CD8-positive, alpha-beta memory T cell (primary cell): ENCODE data around the gene DBH. TPM values are rescaled to one million over a fixed set of nuclear protein-coding genes. Genes with fewer than 3 reads are reported as not detected.

Experiments used
- CTCF ChIA-PET: fragments of 350-600 bp; sonication (Branson Sonifier 250); formaldehyde crosslinking; loops from one replicate; lab custom pipeline; 2021; ENCODE audit warnings: antibody characterized with exemption; lab: Charles Lee
- POLR2A ChIA-PET: fragments of 350-600 bp; sonication (Branson Sonifier 250); formaldehyde crosslinking; loops from one replicate; lab custom pipeline; 2021; ENCODE audit warnings: antibody characterized with exemption; lab: Charles Lee
- DNase-seq, 5 donors: peaks; one replicate each; pipeline versions ENCODE4 v3.0.0 to v3.0.0-alpha.2; 2020 to 2022; ENCODE audit warnings: mixed read lengths in 1 of 5
- H3K27ac ChIP-seq: one replicate; pipeline ENCODE4 v1.7.0; 2013; ENCODE audit warnings: low read depth, mild to moderate bottlenecking, low read length, moderate library complexity
- H3K27me3 ChIP-seq: 2 replicates; pipeline ENCODE4 v1.7.0; 2013; ENCODE audit warnings: low read length, mild to moderate bottlenecking; ENCODE audit not compliant: insufficient read depth, poor library complexity, severe bottlenecking
- H3K36me3 ChIP-seq: 2 replicates; pipeline ENCODE4 v1.7.0; 2013; ENCODE audit warnings: mild to moderate bottlenecking, low read length, moderate library complexity; ENCODE audit not compliant: insufficient read depth
- H3K4me1 ChIP-seq: 2 replicates; pipeline ENCODE4 v1.7.0; 2013; ENCODE audit warnings: mild to moderate bottlenecking, low read length, moderate library complexity; ENCODE audit not compliant: insufficient read depth
- H3K4me3 ChIP-seq: 2 replicates; pipeline ENCODE4 v1.7.0; 2013; ENCODE audit warnings: mild to moderate bottlenecking, low read length
- H3K9me3 ChIP-seq: 2 replicates; pipeline ENCODE4 v1.7.0; 2013; ENCODE audit warnings: mild to moderate bottlenecking, low read length
- H3K27ac Mint-ChIP-seq, 8 donors: one replicate each; pipeline ENCODE4 v1.8.0; 2020 to 2021; ENCODE audit warnings: mixed read lengths in 8 of 8, mild to moderate bottlenecking in 6 of 8, inconsistent platforms in 3 of 8, moderate library complexity in 3 of 8
- H3K27me3 Mint-ChIP-seq, 2 donors: one replicate each; pipeline ENCODE4 v1.8.0; 2020 to 2021; ENCODE audit warnings: mixed read lengths in 2 of 2, mild to moderate bottlenecking in 1 of 2, moderate library complexity in 1 of 2
- H3K36me3 Mint-ChIP-seq, 3 donors: one replicate each; pipeline ENCODE4 v1.8.0; 2020 to 2021; ENCODE audit warnings: mixed read lengths in 3 of 3, inconsistent platforms in 1 of 3, mild to moderate bottlenecking in 1 of 3
- H3K4me1 Mint-ChIP-seq, 3 donors: one replicate each; pipeline ENCODE4 v1.8.0; 2020 to 2021; ENCODE audit warnings: mixed read lengths in 3 of 3, inconsistent platforms in 1 of 3, mild to moderate bottlenecking in 1 of 3
- H3K4me3 Mint-ChIP-seq, 7 donors: one replicate each; pipeline ENCODE4 v1.8.0; 2020 to 2021; ENCODE audit warnings: mixed read lengths in 7 of 7, mild to moderate bottlenecking in 6 of 7, moderate library complexity in 4 of 7, inconsistent platforms in 2 of 7
- H3K9me3 Mint-ChIP-seq, 5 donors: one replicate each; pipeline ENCODE4 v1.8.0; 2020 to 2022; ENCODE audit warnings: mixed read lengths in 5 of 5, mild to moderate bottlenecking in 3 of 5, moderate library complexity in 2 of 5, inconsistent platforms in 1 of 5
- polyA plus RNA-seq: library from polyadenylated mRNA; unstranded; fragments of 300-500 nt; fragmentation: Illumina TruSeq; gene quantifications from one replicate; pipeline ENCODE4 v1.2.3, GENCODE V29; 2021
- total RNA-seq, 2 experiments: library from RNA; stranded (reverse); gene quantifications; one replicate each; pipeline ENCODE4 v1.2.3, GENCODE V29; 2021

Gene DBH
- total and polyA plus RNA-seq, 3 experiments from 2014 or later, result not detected

GRCh38 chr9:133702798-133703590, 66.8 kb downstream of the DBH start:
- Histone ChIP-seq H3K36me3 (no peaks in the 10 kb centered on the region), H3K9me3 (no peaks in the 10 kb centered on the region), H3K4me3 (peak overlapping the region; percentile 64), H3K4me1 (peaks cover 54% of the 10 kb centered on the region), H3K27me3 (no peaks in the 10 kb centered on the region), H3K27ac (no peak overlapping the region)
- H3K27me3 Mint-ChIP-seq, result no peaks in the 10 kb centered on the region
- H3K4me3 Mint-ChIP-seq, result peak overlapping the region; percentile 61 to 82 (median 80)
- H3K27ac Mint-ChIP-seq, result peak overlapping the region in 7 of 8 donors; percentile 70 to 92 (median 88)
- DNase-seq, result peak in 1 of 5 donors; percentile 46
- H3K9me3 Mint-ChIP-seq, result no peaks in the 10 kb centered on the region
- CTCF ChIA-PET, result interaction anchor here (3.2 to 3.5 kb wide), 2 partner anchors 11 to 18 kb away, joined by 9 to 27 read pairs; no protein-coding TSS in a partner anchor
- POLR2A ChIA-PET, result interaction anchor here (0.7 to 3.0 kb wide), 2 partner anchors 20 to 26 kb away, joined by 3 to 23 read pairs; no protein-coding TSS in a partner anchor
- H3K36me3 Mint-ChIP-seq, result peaks cover 0 to 2% (median 0%) of the 10 kb centered on the region in 3 donors
- peaks cover 25 to 45% (median 33%) of the 10 kb centered on the region in 3 donors for H3K4me1 Mint-ChIP-seq

GRCh38 chr9:133703591-133704399, 67.6 kb downstream of the DBH start:
- no peak overlapping the region for H3K4me3 ChIP-seq
- H3K27ac ChIP-seq, result no peak overlapping the region
- peak overlapping the region in 3 of 7 donors; percentile 12 to 40 (median 29) for H3K4me3 Mint-ChIP-seq

GRCh38 chr9:133704711-133705181, 68.6 kb downstream of the DBH start:
- no peaks in the 10 kb centered on the region for H3K27me3 ChIP-seq
- no peak overlapping the region for H3K4me3 ChIP-seq
- no peak overlapping the region for H3K27ac ChIP-seq
- H3K36me3 ChIP-seq, result no peaks in the 10 kb centered on the region
- ChIA-PET POLR2A (no interaction called here), CTCF (interaction anchor here (1.2 kb wide), 1 partner anchor 20 kb away, joined by 3 read pairs; no protein-coding TSS in a partner anchor)
- no peak overlapping the region for H3K4me3 Mint-ChIP-seq
- no peaks in the 10 kb centered on the region for H3K27me3 Mint-ChIP-seq
- no peak for DNase-seq
- H3K4me1 ChIP-seq, result peaks cover 56% of the 10 kb centered on the region
- H3K36me3 Mint-ChIP-seq, result no peaks in the 10 kb centered on the region
- H3K9me3 Mint-ChIP-seq, result no peaks in the 10 kb centered on the region
- peak overlapping the region in 1 of 8 donors; percentile 26 for H3K27ac Mint-ChIP-seq
- peaks cover 26 to 39% (median 27%) of the 10 kb centered on the region in 3 donors for H3K4me1 Mint-ChIP-seq
- H3K9me3 ChIP-seq, result no peaks in the 10 kb centered on the region

More at GRCh38 chr9:133703591-133704399, 67.6 kb downstream of the DBH start:
- no peaks in the 10 kb centered on the region for H3K9me3 ChIP-seq
- DNase-seq, result peak in 1 of 5 donors; percentile 43
- Mint-ChIP-seq H3K36me3 (no peaks in the 10 kb centered on the region), H3K9me3 (no peaks in the 10 kb centered on the region), H3K27ac (no peak overlapping the region), H3K27me3 (no peaks in the 10 kb centered on the region), H3K4me1 (peaks cover 22 to 37% (median 26%) of the 10 kb centered on the region in 3 donors)
- POLR2A ChIA-PET, result no interaction called here
- CTCF ChIA-PET, result interaction anchor here (3.5 kb wide), 1 partner anchor 10 kb away, joined by 9 read pairs; no protein-coding TSS in a partner anchor
- H3K27me3 ChIP-seq, result no peaks in the 10 kb centered on the region
- no peaks in the 10 kb centered on the region for H3K36me3 ChIP-seq
- peaks cover 52% of the 10 kb centered on the region for H3K4me1 ChIP-seq

- H3K36me3 Mint-ChIP-seq, result no peaks in the 10 kb centered on the region
- CTCF ChIA-PET, result interaction anchor here (1.2 kb wide), 1 partner anchor 21 kb away, joined by 3 read pairs; no protein-coding TSS in a partner anchor
These were observed 69.4 kb downstream of the DBH start for GRCh38 chr9:133705576-133705975.

GRCh38 chr9:133706307-133707050, 70.3 kb downstream of the DBH start:
- no peaks in the 10 kb centered on the region for H3K9me3 ChIP-seq
- peaks cover 13 to 29% (median 17%) of the 10 kb centered on the region in 3 donors for H3K4me1 Mint-ChIP-seq
- no peaks in the 10 kb centered on the region for H3K27me3 Mint-ChIP-seq
- CTCF ChIA-PET, result no interaction called here
- POLR2A ChIA-PET, result no interaction called here
- no peaks in the 10 kb centered on the region for H3K36me3 ChIP-seq
- no peak for DNase-seq
- peaks cover 49% of the 10 kb centered on the region for H3K4me1 ChIP-seq
- H3K27ac Mint-ChIP-seq, result peak overlapping the region in 5 of 8 donors; percentile 34 to 93 (median 74)
- no peak overlapping the region for H3K27ac ChIP-seq
- no peaks in the 10 kb centered on the region for H3K27me3 ChIP-seq
- no peak overlapping the region for H3K4me3 ChIP-seq
- H3K9me3 Mint-ChIP-seq, result no peaks in the 10 kb centered on the region
- no peaks in the 10 kb centered on the region for H3K36me3 Mint-ChIP-seq
- peak overlapping the region in 1 of 7 donors; percentile 42 for H3K4me3 Mint-ChIP-seq

More at GRCh38 chr9:133705576-133705975, 69.4 kb downstream of the DBH start:
- peaks cover 57% of the 10 kb centered on the region for H3K4me1 ChIP-seq
- no peaks in the 10 kb centered on the region for H3K27me3 ChIP-seq
- no peak overlapping the region for H3K27ac ChIP-seq
- no peak for DNase-seq
- no peak overlapping the region for H3K4me3 ChIP-seq
- no peaks in the 10 kb centered on the region for H3K36me3 ChIP-seq
- no peaks in the 10 kb centered on the region for H3K9me3 ChIP-seq
- no peaks in the 10 kb centered on the region for H3K9me3 Mint-ChIP-seq
- peak overlapping the region in 1 of 7 donors; percentile 42 for H3K4me3 Mint-ChIP-seq
- H3K27me3 Mint-ChIP-seq, result no peaks in the 10 kb centered on the region
- H3K4me1 Mint-ChIP-seq, result peaks cover 22 to 37% (median 25%) of the 10 kb centered on the region in 3 donors
- peak overlapping the region in 4 of 8 donors; percentile 12 to 95 (median 26) for H3K27ac Mint-ChIP-seq
- POLR2A ChIA-PET, result no interaction called here

GRCh38 chr9:133707065-133707762, 71.1 kb downstream of the DBH start:
- CTCF ChIA-PET, result no interaction called here
- Histone ChIP-seq H3K4me1 (peaks cover 41% of the 10 kb centered on the region), H3K27me3 (no peaks in the 10 kb centered on the region), H3K36me3 (no peaks in the 10 kb centered on the region), H3K27ac (no peak overlapping the region), H3K4me3 (no peak overlapping the region), H3K9me3 (no peaks in the 10 kb centered on the region)
- Mint-ChIP-seq H3K27me3 (no peaks in the 10 kb centered on the region), H3K4me3 (no peak overlapping the region), H3K9me3 (no peaks in the 10 kb centered on the region), H3K27ac (peak overlapping the region in 3 of 8 donors; percentile 60 to 84 (median 81)), H3K4me1 (peaks cover 8 to 22% (median 11%) of the 10 kb centered on the region in 3 donors), H3K36me3 (no peaks in the 10 kb centered on the region)
- POLR2A ChIA-PET, result no interaction called here
- no peak for DNase-seq

- Histone ChIP-seq H3K36me3 (no peaks in the 10 kb centered on the region), H3K9me3 (no peaks in the 10 kb centered on the region), H3K27me3 (no peaks in the 10 kb centered on the region), H3K4me3 (no peak overlapping the region), H3K27ac (no peak overlapping the region), H3K4me1 (peaks cover 36% of the 10 kb centered on the region)
- POLR2A ChIA-PET, result no interaction called here
- CTCF ChIA-PET, result no interaction called here
- Mint-ChIP-seq H3K27me3 (no peaks in the 10 kb centered on the region), H3K27ac (no peak overlapping the region), H3K4me3 (no peak overlapping the region), H3K4me1 (peaks cover 8 to 16% (median 8%) of the 10 kb centered on the region in 3 donors), H3K9me3 (no peaks in the 10 kb centered on the region), H3K36me3 (no peaks in the 10 kb centered on the region)
- no peak for DNase-seq
These were observed 71.6 kb downstream of the DBH start for GRCh38 chr9:133707763-133708245.
